Stimulated activated CD4-positive, alpha-beta T cell treated with anti-CD3 and anti-CD28 coated beads, TNF-alpha, amount 100 ng/mL, for 4 hours (primary cell): ENCODE measurements around the gene CDH16.
"Not testable (repeated sequence)": the region's sequence is repeated elsewhere in the genome, so short reads cannot be mapped to it uniquely, and the experiment has no call there.

Experiments used
- DNase-seq, 3 experiments: peaks; one replicate each; pipeline ENCODE4 v3.0.0-alpha.2; 2020; ENCODE audit warnings: low read depth in 3 of 3

CDH16 gene

DNA sequence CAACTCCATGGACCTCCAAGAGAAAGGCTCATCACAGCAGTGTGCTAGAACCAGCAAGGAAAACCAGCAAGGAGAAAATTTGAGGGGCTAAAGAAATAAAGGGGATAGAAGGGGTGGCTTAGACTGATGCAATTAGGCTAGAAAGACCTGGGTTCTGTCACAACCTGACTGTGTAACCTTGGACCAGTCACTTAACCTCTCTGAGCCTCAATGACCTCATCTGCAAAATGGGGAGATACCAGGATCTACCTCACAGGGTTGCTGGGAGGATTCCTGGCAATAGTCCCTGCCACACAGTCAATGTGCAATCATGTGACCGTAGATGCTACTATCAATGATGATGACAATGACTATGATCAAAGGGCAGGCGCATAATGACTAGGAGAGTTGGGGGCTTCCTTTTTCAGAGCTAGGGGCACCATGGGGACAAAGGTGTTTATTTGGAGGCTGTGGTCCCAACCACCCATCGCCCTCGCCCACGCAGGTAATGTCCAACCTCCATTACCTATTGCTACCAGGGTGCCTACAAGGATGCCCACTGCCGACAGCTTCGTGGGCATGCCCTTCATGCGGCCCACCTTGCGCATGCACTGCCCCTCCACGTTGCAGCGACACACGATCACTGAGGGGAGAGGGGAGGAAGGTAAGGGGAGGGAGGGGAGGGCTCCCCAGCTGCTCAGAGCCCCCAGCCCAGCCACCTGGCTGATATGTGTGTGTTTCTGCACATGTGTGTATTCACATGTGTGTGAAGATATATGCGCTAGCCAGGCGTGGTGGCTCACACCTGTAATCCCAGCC is 9.7 kb downstream of the CDH16 start:
- DNase-seq, result no peak

DNA sequence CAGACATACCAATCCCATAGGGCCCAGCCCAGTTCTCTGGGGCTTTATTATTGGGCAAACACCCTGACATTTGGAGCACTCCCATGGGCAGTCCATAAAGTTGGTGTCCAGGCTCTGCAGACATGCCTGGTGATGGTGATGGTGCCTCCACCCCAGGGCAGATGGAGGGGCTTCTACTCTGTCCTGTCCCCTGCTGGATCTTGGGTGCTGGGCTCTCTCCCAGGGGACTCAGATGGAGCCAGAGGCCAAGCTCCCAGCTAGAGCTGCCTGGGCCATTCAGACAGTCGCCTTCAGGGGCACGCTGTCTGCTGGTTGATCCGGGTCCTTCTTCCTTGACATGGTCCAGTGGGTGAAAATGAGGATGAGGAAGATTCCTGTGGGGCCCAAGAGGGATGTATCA is 10.6 kb downstream of the CDH16 start:
- no peak for DNase-seq

DNA sequence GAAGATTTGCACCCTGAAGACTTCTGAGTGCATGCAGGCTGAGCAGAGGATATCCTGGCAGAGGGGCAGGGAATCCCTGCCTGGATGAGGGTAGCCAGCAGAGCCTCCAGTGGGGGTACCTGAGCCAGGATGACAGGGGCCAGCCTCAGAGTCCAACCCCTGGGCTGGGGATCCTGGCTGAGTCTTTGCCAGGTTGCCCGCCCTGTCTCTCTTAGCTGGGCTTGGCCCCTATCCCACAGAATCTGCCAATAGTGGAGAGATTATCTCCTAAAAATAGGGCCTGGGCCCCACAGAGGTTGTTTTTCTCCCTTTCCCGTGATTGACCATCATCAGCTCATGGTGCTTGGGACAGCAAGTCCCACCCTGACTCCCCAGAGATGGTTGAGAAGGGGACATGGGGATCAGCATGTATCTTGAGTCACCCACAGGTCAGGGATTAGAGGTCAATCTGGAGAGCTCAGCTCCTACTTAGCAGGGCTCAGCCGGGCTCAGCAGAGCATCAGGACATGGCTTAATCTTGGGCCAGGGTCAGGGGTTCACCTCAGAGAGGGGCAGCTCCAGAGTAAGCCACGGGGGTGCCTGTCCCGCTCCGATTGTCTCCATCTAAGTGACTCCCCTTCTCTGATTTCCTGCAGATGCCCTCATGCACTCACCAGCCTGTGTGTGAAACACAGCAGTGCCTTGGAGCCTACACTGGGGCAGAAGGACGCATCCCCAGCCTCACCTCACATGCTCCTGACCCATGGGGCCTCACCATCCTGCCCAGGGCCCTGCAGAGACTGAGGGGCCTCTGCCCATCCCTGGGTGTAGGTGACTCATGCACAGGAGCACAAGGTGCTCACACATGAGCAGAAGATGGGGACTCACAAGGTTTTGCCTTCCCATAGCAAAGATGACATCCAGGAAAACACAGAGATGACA is 11.5 kb downstream of the CDH16 start:
- DNase-seq, result no peak

DNA sequence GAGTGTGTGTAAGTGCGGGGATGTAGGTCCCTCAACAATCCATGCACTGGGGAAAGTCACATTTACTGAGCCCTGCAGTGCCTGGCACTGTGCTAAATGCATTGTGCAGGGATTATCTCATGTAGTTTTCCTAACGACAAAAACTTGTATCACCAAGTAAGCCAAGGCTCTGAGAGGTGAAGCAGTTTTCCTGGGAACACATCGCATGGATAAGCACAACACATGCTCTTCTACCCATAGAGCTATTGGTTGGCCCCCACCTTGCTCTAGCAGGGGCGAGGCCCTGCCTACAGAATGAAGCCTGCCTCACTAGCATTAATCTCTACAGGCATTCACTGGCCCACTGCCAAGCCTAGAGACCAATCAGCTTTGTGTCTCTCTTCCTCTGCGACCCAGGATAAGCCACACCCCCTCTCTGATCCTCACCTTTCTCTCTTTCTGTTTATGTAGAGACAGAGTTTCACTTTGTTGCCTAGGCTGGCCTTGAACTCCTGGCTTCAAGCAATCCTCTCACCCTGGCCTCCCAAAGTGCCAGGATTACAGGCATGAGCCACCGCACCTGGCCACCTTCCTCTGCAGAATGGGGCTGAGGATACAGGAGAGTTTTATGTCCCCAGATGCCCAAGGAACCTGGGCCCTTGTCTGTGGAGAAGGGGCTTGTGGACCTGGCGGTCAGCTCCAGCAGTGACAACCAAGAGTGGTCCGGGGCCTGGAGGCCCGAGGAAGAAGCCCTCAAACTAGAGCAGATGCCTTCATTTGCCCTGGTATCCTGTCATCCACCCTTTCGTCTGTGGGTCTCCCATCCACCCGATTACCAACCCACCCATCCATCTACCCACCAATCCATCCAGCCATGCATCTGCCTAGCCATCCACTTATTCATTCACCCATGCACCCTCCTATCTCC is 12.8 kb downstream of the CDH16 start:
- DNase-seq, result no peak

DNA sequence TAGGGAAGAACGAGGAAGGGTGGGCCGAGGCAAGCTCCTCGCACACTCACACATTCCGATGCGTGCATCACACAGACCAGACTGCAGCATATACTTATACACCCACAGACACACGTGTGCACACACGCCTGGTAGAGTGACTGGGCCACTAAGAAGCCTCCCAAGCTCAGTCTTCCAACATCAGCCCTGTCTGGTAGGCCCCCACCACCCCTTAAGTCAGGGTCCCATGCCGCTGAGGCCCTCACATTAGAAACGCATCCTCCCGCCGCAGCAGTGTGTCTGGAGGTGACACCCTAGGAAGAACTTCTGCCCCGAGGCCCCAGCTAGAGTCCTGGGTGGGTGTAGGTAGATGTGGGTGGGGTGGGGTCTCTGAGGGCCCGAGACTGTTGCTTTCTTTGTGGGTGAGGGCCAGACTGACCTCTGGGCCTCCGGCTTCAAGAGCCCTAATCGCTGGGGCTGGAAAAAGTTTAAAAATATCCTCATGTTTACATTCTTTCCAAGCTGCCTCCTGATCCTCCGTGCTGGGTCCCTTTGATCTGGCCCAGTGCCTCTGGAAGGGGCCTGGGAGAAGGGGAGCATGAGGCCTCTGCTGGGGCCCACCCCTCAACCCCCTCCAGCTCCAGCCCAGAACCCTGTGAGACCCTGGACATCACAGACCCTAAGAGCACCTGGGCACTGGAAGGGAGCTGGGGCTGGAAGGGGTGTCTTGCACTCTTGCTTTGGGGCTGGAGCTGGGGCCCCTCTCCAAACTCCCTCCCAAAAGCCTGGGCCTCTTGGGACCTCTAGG is 13.6 kb downstream of the CDH16 start:
- DNase-seq, result no peak

DNA sequence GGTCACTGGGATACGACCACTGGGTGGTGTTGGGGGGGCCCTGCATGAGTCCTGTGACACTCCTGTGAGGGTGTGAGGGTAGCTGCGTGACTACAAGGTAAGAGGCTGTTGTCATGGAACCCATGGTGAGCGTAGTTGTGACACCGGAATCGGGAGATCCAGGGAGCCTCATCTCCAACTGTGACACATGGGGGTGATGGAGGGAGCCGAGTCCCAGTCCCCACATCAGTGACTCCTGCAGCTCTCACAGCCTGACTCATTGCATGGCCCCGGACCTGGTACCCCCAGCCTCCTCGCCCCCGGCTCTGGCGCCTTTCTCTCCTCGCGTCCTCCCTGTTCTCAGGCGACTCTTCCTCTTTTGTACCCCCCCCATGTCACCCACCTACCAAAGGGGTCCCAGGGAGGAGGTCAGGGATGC is 14.2 kb downstream of the CDH16 start:
- DNase-seq, result no peak

DNA sequence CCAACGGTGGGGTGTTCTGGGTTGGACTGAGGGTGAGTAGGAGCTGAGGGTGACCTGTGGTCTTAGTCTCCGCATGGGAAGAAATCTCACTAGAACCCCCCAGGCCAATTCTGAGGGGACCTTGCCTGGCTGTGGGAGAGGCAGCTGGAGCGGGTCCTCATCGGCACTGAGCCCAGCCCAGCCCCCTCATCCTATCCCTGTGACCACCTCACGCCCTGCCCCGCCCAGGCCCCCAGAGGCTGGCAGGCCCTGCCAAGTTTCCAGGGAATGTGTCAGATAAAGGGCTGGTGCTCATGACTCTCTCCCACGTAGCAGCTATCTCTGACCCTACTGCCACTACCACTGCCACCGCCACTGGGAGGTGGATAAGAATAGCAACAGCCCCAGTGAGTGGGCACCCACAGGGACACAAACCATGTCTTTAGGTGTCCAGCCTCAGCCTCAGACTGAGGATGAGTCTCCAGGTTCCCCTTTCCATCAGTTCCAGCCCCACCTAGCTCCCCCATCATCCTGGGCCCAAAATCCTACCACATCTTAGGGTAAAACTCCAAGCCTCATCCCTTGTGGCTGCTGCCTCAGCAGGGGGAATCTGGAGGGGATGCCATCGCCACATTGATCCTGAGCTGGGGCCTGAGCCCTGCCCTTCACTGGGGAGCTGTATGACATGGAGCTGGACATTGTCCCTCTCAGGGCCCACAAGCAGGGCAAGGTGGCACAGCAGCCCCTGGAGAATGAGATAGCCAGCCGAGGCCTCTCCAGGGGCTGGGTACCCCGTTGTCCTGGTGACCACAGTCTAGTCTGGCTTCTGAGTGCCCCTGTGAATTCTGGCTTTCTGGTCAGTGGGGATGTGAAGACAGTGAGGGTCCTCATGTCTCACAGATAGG is 14.9 kb downstream of the CDH16 start:
- DNase-seq, result no peak

DNA sequence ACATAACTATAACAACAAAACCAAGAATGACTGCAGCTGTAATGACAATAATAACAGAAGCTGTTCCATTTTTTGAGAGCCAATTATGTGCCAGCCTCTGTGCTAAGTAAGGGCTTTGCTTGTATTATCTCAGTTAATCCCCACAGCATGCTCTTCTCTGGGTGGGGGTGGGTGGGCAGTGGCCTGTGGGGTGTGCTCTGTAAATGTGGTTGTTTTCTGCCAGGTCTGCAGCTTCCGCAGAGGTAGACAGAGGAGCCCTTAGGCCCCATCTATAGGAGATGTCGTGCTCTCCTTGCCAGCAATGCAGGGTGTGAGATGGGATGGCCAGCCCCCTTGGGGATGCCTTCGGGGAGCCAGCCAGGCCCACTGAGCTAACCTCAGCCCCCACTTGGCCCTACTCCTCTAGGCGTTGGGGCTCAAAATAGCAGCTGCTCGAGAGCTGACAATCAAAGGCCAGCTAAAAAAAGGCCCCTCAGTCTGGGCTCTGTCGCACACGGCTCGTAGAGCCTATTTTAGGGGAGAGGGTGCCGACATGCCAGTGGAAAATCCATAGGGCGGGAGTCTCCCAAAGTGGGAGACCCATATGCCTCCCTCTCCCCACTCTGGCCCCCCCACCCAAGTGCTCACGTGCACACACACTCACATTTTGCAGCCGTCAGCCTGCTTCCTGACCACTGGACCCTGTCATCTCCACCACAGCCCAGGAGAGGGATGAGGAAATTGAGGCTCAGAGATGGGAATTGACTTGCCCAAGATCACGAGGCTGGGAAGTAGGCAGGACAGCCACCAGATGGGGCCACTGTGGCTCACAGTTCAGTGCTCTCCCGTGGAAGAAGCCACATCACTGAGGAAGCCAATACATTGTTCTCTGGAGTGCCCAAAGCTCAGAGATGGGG is 15.8 kb downstream of the CDH16 start:
- DNase-seq, result no peak

DNA sequence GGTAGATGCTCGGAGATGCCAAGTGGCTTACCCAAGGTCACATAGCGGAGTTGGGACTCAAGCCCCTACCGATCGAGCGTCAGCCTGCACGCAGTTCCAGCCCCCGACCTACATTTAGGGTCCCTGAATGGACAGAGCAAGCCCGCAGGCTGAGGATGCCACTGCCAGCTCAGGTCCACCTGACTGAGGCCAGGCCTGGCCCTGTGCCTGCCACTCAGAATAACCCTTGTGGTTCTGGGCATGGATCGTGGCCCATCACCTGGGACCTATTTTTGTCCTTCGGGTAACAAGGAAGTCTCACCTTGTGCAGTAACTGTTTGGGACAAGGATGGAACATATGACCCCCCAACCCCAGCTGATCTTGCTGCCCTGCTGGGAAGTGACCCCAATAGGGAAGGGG is 17.1 kb downstream of the CDH16 start:
- no peak for DNase-seq

DNA sequence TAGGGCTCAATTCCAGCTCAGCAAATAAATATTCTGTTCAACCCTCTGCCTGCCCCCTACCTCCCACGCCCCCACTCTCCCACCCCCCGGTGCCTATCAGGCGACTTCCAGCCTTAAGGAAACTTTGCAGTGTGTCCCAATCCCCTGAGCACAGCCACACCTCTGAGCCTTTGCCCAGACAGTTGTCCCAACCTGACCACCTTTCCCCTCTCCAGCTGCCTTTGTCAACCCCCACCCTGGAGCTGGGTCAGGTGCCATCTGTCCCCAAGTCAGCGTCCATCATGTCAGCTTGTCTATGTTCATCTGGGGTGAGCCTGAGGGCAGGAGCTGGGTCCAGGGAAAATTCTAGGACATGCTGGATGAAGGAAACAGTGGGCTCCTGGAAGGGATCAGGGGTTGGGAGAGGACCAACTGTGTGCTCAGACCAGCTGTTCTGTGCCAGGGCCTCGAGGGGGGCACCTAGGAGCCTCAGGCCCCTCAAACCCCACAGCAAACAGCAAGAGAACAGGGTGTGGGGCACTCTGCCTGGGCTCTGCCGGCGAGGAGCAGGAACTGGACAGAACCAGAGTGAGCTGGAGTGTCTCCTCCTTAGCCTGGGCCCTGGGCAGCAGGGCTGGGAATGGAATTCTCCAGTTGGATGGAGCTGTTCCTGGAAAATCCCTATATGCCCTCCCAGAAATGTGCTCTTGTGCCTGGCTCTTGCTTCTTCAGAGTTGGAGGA is 17.8 kb downstream of the CDH16 start:
- no peak for DNase-seq

DNA sequence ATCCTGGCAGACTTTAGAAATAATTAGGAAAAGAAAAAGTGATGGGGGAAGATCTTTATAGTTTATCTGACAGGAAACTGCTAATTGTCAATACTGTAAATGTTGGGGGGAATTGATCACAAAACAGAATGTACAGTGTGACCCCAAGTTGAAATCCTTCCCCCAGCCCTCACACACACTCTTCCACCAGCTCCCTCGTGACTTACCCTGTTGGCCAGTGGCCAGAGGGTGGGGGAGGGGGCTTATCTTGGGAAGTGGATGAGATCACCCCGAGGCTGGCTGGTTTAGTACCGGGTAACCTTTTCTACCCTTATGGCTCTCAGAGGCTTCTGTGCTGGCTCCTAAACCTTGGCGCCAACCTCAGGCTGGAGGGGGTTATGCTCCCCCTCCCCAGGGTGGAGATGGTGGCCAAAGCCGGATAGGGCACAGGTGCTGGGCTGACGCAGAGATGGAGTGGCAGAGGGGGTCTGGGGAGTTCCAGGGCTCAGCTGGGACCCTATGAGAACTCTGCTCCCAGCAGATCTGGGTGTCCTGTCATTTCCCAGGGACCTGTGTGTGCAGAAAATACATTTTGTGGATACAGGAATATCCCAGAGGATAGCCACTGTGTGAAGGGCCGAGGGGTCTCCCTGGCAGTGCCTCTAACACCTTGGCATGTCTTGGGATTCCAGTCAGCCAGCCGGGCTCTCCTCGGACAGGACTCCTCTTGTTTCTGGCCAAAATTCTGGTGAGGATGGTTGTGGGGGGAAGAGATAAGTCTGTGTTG is 18.6 kb downstream of the CDH16 start:
- DNase-seq, result no peak

DNA sequence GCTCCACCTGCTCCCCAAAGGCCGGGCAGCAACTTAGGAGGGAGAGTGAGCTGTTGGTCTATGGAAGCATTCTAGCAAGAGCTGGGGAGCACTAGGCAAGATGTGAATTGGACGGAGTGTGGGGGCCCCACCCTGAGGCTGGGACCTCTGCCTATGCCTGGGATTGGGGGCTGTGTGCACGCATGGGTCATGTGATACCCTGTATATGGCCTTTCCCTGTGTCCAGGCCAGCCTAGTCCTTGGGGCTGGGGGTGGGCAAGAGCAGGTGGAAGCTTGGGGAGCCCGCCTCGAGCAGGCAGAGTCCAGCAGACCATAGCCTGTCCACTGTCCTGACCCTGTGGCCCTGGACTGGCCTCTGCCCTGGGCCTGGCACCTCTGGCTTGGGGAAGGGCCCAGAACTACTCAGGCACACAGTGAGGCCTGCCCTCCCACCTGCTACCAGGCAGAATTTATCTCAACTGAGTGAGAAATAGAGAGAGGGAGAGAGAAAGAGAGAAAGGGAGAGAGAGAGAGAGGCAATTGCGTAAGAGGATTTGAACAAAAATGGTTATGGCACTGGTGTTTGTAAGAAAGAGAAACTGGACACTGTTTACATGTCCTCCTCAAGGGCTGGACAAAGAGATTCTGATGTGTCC is 19.3 kb downstream of the CDH16 start:
- DNase-seq, result no peak

DNA sequence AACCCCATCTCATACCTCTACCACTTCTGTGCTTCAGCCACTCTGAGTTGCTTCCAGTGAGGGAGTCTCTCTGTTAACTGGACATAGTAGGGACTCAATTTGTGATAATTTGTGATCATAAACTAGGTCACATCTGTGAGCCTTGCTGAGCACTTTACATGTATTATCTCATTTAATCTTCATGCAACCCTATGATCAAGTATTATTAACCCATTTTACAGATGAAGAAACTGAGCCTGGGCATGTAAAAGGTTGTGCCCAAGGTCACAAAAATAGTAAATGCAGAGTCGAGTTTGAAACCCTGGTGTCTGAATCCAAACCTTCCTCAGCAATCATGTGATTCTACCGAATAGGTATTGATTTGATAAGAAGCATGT is 19.8 kb downstream of the CDH16 start:
- DNase-seq, result no peak

DNA sequence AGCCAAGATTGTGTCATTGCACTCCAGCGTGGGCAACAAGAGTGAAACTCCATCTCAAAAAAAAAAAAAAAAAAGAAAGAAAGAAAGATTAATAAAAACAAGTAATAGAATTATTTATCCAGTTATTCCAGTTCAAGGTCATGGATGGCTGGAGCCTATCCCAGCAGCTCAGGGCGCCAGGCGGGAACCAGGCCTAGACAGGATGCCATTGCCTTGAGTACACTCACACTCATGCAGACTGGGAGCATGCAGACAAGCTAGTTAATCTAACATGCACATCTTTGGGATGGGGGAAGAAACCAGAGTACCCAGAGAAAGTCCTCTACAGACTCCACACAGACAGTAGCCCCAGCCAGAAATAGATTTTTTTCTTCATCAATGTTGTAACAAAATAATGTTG is 20.5 kb downstream of the CDH16 start:
- no peak for DNase-seq

DNA sequence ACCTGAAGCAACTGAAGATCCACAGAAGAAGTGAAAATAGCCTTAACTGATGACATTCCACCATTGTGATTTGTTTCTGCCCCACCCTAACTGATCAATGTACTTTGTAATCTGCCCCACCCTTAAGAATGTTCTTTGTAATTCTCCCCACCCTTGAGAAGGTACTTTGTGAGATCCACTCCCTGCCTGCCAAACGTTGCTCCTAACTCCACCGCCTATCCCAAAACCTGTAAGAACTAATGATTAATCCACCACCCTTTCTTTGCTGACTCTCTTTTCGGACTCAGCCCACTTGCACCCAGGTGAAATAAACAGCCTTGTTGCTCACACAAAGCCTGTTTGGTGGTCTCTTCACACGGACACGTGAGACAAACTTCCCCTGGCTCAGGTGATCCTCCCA is 22.0 kb downstream of the CDH16 start:
- DNase-seq, result not testable (repeated sequence)

DNA sequence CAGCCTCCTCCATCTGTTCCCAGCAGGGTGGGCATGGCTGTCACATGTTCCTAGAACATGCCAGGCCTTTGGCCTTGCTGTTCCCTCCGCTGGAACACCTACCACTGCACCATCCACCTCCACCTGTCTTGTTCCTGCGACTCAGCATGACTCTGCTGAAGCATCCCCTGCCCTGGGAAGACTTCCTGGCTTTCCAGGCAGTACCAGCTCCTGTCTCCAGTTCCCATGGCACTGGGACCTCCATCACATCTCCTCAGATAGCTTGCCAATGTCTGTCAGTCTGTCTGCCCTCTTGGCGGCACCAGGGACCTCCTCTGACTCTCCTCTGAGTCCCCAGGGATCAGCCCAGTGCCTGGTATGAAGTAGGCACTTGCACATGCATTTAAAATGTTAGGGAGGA is 22.7 kb downstream of the CDH16 start:
- DNase-seq, result no peak

DNA sequence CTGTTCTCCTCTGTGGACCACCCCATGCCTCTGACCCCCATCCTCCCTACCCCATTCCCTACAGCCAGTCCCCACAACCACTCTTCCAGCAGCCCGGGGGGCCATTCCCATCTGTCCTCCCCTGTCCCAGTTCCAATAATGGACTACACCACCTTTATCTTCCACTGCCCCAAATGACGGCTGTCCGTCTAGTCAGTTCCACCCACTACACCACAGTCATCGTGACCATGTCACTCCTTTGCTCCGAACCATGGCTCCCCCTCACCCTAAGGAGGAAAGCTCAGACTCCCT is 23.1 kb downstream of the CDH16 start:
- no peak for DNase-seq
